Osteocyte (in vitro differentiated cells): Measurements from ENCODE around the gene ZFHX2. TPM values are rescaled to one million over a fixed set of nuclear protein-coding genes. Genes with fewer than 3 reads are reported as not detected.

Experiments used
- DNase-seq: peaks from one replicate; pipeline ENCODE4 v3.0.0; 2021; ENCODE audit warnings: mixed read lengths; ENCODE audit not compliant: unreplicated experiment; ENCODE audit errors: extremely low spot score
- H3K27ac Mint-ChIP-seq: one replicate; pipeline ENCODE4 v1.8.0; 2021; ENCODE audit warnings: mild to moderate bottlenecking, mixed read lengths; ENCODE audit not compliant: unreplicated experiment
- H3K27me3 Mint-ChIP-seq: one replicate; pipeline ENCODE4 v1.8.0; 2021; ENCODE audit warnings: mixed read lengths; ENCODE audit not compliant: unreplicated experiment
- H3K36me3 Mint-ChIP-seq: one replicate; pipeline ENCODE4 v1.8.0; 2021; ENCODE audit warnings: mixed read lengths; ENCODE audit not compliant: unreplicated experiment
- H3K4me1 Mint-ChIP-seq: one replicate; pipeline ENCODE4 v1.8.0; 2021; ENCODE audit warnings: mixed read lengths; ENCODE audit not compliant: unreplicated experiment
- H3K4me3 Mint-ChIP-seq: one replicate; pipeline ENCODE4 v1.8.0; 2021; ENCODE audit warnings: mild to moderate bottlenecking, moderate library complexity, mixed read lengths; ENCODE audit not compliant: unreplicated experiment
- H3K9me3 Mint-ChIP-seq: one replicate; pipeline ENCODE4 v1.8.0; 2021; ENCODE audit warnings: mixed read lengths; ENCODE audit not compliant: unreplicated experiment
- total RNA-seq: library from RNA; stranded (reverse); gene quantifications from 2 replicates; pipeline ENCODE4 v1.2.1, GENCODE V29; 2021
- TF ChIP-seq, protein P1 (sequence below): fragments of 200-600 bp; sonication (generic); IDR thresholded peaks from 2 replicates; pipeline ENCODE4 v1.5.0; 2021; ENCODE audit warnings: antibody characterized with exemption, mild to moderate bottlenecking, moderate library complexity

Gene ZFHX2
- total RNA-seq, 1 donor from 2014 or later: 5.7 TPM

DNA sequence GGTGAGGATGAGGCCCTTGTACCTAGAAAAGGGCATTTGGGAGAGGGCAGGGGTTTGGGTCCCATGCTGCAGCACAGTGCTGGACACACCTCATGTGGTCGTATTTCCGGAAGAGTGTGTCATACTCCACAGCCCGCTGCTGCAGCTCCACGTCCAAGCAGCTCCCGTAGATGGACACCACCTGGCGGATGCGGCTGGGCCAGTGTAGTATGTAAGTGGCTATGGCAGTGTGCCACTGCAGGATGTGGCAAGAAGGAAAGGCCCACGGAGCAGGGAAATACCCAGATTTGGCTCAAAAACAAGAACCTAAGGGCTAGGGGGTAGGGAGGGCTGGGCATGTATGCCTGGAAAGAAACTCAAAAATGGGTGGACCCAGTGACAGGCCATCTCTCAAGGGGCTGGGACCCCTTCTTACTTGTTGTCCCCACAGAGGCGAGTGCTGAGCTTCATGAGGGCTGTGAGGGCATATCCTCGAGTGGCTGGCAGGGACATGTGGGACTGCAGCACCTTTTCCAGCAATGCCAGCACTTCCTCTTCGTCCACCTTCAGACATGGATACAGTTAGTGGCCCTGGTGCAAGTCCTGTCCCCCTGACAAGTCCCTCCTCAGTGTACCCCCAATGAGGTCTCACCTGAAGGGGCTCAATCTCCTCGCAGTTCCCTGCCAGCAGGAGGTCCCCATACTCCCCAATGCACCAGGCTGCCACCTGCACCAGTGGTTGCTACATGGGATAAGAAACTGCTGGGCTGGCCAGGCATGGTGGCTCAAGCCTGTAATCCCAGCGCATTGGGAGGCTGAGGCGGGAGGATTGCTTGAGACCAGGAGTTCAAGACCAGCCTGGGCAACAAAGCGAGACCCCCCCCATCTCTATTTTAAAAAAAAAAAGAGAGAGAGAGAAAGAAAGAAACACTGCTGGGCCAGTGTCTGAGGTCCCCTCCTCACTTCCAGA, 10.6 kb upstream of the ZFHX2 start:
- peaks cover 4% of the 10 kb centered on the region for H3K36me3 Mint-ChIP-seq
- no peak overlapping the region for H3K4me3 Mint-ChIP-seq

DNA sequence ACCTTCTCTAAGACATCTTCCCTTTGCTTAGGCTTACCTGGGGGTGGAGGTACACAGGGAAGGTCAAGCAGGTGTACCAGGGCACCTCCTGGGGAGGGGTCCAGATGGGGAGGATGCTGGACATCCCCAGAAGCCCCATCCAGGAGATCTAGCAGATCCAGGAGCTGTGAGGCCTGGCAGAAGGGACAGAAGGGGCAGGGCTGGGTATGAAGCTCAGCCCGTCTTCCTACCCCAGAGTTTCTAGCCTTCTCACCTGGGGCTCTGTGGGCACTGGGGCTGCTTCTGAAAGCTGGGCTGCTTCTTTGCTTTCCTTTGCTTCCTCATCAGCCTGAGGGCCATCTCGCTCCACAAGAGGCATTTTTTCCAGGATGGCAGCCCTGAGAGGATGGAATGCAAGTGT, 9.7 kb upstream of the ZFHX2 start:
- DNase-seq: no peak
- Mint-ChIP-seq H3K27ac (no peak overlapping the region), H3K4me1 (peaks cover 18% of the 10 kb centered on the region), H3K4me3 (no peak overlapping the region), H3K9me3 (no peaks in the 10 kb centered on the region), H3K27me3 (no peaks in the 10 kb centered on the region), H3K36me3 (peaks cover 4% of the 10 kb centered on the region)
- TF ChIP-seq, protein P1, sequence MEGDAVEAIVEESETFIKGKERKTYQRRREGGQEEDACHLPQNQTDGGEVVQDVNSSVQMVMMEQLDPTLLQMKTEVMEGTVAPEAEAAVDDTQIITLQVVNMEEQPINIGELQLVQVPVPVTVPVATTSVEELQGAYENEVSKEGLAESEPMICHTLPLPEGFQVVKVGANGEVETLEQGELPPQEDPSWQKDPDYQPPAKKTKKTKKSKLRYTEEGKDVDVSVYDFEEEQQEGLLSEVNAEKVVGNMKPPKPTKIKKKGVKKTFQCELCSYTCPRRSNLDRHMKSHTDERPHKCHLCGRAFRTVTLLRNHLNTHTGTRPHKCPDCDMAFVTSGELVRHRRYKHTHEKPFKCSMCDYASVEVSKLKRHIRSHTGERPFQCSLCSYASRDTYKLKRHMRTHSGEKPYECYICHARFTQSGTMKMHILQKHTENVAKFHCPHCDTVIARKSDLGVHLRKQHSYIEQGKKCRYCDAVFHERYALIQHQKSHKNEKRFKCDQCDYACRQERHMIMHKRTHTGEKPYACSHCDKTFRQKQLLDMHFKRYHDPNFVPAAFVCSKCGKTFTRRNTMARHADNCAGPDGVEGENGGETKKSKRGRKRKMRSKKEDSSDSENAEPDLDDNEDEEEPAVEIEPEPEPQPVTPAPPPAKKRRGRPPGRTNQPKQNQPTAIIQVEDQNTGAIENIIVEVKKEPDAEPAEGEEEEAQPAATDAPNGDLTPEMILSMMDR: no peak

More for the DNA sequence above, 10.6 kb upstream of the ZFHX2 start:
- Mint-ChIP-seq H3K4me1 (peaks cover 17% of the 10 kb centered on the region), H3K27me3 (no peaks in the 10 kb centered on the region), H3K27ac (no peak overlapping the region), H3K9me3 (no peaks in the 10 kb centered on the region)
- TF ChIP-seq, protein P1: no peak
- DNase-seq: no peak

DNA sequence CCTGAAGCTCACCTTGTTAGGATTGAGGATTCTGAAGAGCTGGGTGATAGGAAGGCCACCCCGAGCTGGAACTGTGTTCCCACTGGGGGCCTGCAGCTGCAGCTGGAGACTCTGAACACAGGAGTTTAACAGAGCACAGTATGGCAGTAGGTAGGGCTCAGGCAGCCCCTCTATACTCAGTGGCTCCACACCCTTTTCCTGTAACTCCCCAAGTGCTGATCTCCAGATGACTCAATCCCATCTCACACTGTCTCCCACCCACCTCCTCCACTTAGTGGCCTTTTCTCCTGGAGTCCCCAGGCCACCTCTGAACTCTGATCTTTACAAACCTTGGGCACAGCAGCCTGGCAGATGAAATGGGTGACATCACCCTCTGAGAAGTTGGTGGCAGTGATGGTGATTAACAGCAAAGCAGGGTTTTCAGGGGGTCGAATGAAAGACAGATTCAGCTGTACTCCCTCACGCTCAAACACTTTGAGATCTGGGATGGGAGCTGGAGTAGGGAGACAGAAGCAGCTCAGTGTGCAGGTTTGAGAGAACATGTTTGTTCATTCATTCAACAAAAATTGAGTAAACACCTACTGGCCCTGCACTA, 8.5 kb upstream of the ZFHX2 start:
- TF ChIP-seq, protein P1: no peak
- H3K27me3 Mint-ChIP-seq: no peaks in the 10 kb centered on the region

DNA sequence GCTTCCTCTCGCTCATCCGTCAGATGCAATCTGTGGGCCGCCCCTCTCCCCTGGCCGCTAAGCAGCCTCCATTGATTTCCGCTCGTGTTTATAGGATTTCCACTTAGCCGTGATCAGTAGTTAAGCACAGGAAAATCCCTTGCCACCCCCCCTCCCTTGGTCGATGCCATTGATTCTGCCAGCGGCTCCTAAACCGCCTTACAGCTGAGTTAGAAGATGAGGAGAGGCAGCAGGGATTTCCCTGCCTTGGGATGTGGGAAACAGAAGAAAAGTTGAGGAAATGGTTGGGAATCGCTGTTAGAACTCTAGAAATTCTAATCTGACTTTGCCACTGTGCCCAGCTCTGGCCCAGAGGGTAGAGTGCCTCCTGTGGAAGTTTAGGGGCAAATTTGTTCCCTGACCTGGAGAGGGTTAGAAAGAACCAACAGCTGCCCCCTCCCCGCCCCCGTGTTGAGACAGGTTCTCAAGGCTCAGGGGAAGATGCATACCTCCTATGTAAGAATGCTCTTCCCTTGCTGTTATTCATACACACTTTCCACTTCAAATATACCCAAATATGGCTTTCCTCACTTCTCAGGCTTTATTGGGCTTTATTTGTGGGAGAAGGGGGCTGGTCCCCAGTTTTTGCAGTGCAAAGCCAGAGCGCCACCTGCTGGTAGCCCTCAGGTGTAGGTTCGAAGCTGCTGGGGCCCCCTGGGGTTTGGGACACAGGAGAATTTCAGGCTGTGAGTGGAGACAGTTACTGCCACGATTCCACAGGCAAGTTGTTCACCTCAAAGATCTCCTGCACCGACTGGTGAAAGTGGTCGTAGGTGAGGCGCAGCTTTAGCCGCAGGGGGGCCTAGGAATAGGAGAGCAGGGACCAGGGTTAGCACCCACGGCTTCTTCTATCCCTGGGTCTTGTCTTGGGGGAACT, 7.7 kb upstream of the ZFHX2 start:
- TF ChIP-seq, protein P1: peak; percentile 90
- no peaks in the 10 kb centered on the region for H3K9me3 Mint-ChIP-seq
- no peak overlapping the region for H3K27ac Mint-ChIP-seq
- no peak overlapping the region for H3K4me3 Mint-ChIP-seq
- DNase-seq: no peak
- peaks cover 24% of the 10 kb centered on the region for H3K4me1 Mint-ChIP-seq
- H3K36me3 Mint-ChIP-seq: peaks cover 4% of the 10 kb centered on the region
- H3K27me3 Mint-ChIP-seq: no peaks in the 10 kb centered on the region

More for the DNA sequence above, 8.5 kb upstream of the ZFHX2 start:
- DNase-seq: no peak
- no peak overlapping the region for H3K27ac Mint-ChIP-seq
- H3K4me3 Mint-ChIP-seq: no peak overlapping the region
- H3K9me3 Mint-ChIP-seq: no peaks in the 10 kb centered on the region
- H3K4me1 Mint-ChIP-seq: peaks cover 24% of the 10 kb centered on the region
- H3K36me3 Mint-ChIP-seq: peaks cover 4% of the 10 kb centered on the region
